Subcutaneous abdominal adipose tissue (tissue), 5 donors: ENCODE data around the gene UCMA.
"Not testable (repeated sequence)": the region's sequence is repeated elsewhere in the genome, so short reads cannot be mapped to it uniquely, and the experiment has no call there.

Experiments
- H3K27ac ChIP-seq: one replicate; pipeline ENCODE4 v1.7.0; 2013; ENCODE audit warnings: low read depth, mild to moderate bottlenecking, inconsistent platforms, low read length, moderate library complexity
- H3K27me3 ChIP-seq, 5 donors: one replicate each; pipeline ENCODE4 v1.7.0; 2013; ENCODE audit warnings: low read length in 5 of 5, inconsistent platforms in 1 of 5; ENCODE audit not compliant: control insufficient read depth in 5 of 5, insufficient read depth in 4 of 5
- H3K36me3 ChIP-seq, 5 donors: one replicate each; pipeline ENCODE4 v1.7.0; 2013; ENCODE audit warnings: low read length in 5 of 5; ENCODE audit not compliant: control insufficient read depth in 5 of 5, insufficient read depth in 5 of 5
- H3K4me1 ChIP-seq, 5 donors: one replicate each; pipeline ENCODE4 v1.7.0; 2013; ENCODE audit warnings: low read length in 5 of 5, mild to moderate bottlenecking in 3 of 5, moderate library complexity in 1 of 5; ENCODE audit not compliant: control insufficient read depth in 5 of 5, insufficient read depth in 5 of 5
- H3K4me3 ChIP-seq, 5 donors: one replicate each; pipeline ENCODE4 v1.7.0; 2013; ENCODE audit warnings: low read length in 5 of 5, low read depth in 1 of 5
- H3K9ac ChIP-seq, 5 donors: one replicate each; pipeline ENCODE4 v1.7.0; 2013; ENCODE audit warnings: low read length in 5 of 5, mild to moderate bottlenecking in 4 of 5, moderate library complexity in 3 of 5
- H3K9me3 ChIP-seq, 5 donors: one replicate each; pipeline ENCODE4 v1.7.0; 2013; ENCODE audit warnings: low read length in 5 of 5; ENCODE audit not compliant: control insufficient read depth in 5 of 5
- donor health status: healthy.
- donor health status: healthy.
- donor health status: healthy.
- donor health status: healthy.
- donor health status: healthy.

The UCMA gene

DNA sequence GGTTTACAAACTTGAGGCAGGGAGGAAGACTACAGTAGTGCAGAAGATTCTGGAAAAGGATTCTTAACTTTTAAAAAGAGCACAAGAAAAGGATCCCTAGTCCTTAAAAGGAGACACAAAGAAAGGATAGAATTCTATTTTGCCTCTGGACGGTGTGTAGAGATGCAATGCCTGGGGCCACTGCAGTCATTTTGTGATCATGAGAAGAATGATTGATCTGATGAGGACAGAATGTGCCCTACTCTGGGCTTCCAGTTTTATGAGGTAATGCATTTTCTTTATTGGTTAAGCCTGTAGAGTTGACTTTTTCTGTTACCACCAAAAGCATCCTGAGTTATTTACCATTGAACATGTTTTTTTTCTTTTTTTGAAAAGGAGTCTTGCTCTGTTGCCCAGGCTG, 28.3 kb upstream of the UCMA start:
- Histone ChIP-seq H3K4me3 (no peak overlapping the region), H3K27me3 (peaks cover 0 to 5% (median 0%) of the 10 kb centered on the region in 5 donors)

DNA sequence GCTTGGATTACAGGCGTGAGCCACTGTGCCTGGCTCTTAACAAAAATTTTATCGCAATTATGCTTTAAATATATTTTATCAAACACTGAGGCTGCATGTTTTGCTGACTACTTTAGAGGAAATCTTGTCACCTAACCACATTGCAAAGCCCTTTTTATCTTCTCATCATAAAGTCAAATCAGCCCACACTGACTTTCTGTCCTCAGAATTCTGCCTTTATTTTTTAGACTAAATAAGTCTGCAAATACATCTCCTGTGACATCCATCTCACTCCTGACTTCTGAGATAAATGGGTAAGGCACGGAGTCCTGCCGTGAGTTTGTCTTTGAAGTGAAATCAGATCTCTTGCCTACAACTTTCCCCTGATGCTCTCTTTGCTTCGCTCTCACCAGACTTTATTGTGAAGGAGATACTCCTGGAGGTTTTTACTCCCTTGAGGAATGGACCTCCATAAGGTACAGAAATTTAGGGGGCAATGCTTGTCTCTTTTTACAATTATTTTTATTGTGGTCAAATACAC, 23.5 kb upstream of the UCMA start:
- no peaks in the 10 kb centered on the region for H3K36me3 ChIP-seq
- H3K9ac ChIP-seq: no peak overlapping the region
- H3K27ac ChIP-seq: no peak overlapping the region
- H3K27me3 ChIP-seq: no peaks in the 10 kb centered on the region
- H3K4me3 ChIP-seq: no peak overlapping the region
- H3K9me3 ChIP-seq: no peaks in the 10 kb centered on the region
- H3K4me1 ChIP-seq: no peaks in the 10 kb centered on the region

More for the DNA sequence above, 28.3 kb upstream of the UCMA start:
- Histone ChIP-seq H3K36me3 (no peaks in the 10 kb centered on the region), H3K4me1 (no peaks in the 10 kb centered on the region), H3K27ac (no peak overlapping the region), H3K9ac (no peak overlapping the region), H3K9me3 (no peaks in the 10 kb centered on the region)

DNA sequence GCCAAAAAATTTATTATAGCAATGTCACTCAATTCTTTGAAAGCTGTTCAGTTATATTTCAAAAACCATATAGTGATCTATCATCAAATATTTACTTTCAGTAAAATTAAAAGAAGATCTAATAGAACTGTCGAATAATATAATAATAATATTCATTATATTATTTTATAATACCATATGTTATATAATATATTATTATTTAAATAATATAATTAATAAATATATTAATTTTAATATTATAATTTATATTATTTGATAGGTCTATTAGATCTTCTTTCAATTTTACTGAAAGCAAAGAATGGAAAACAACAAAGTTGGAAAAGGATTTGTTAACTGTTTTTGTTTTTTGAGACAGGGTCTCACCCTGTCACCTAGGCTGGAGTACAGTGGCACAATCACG, 22.5 kb upstream of the UCMA start:
- Histone ChIP-seq H3K27me3 (no peaks in the 10 kb centered on the region), H3K27ac (no peak overlapping the region), H3K4me3 (no peak overlapping the region), H3K9ac (no peak overlapping the region), H3K9me3 (no peaks in the 10 kb centered on the region), H3K36me3 (no peaks in the 10 kb centered on the region), H3K4me1 (peaks cover 0 to 3% (median 0%) of the 10 kb centered on the region in 5 donors)

DNA sequence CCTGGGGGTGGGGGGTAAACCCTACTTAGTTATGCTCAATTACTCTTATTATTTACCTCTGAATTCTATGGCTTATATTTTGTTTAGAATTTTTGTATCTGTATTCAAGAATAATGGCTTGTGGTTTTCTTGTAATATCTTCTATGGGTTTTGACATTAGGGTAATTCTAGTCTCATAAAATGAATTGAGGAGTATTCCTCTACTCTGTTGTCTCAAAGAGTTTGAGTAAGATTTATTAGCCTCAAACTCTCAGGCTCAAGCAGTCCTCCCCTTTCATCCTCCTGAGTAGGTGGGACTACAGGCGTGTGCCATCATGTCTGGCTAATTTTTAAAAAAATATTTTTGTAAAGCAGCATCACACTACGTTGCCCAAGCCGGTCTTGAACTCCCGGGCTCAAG, 19.6 kb upstream of the UCMA start:
- Histone ChIP-seq H3K9ac (no peak overlapping the region), H3K27ac (no peak overlapping the region), H3K4me3 (no peak overlapping the region), H3K36me3 (no peaks in the 10 kb centered on the region), H3K9me3 (no peaks in the 10 kb centered on the region), H3K4me1 (peaks cover 0 to 3% (median 0%) of the 10 kb centered on the region in 5 donors), H3K27me3 (no peaks in the 10 kb centered on the region)

DNA sequence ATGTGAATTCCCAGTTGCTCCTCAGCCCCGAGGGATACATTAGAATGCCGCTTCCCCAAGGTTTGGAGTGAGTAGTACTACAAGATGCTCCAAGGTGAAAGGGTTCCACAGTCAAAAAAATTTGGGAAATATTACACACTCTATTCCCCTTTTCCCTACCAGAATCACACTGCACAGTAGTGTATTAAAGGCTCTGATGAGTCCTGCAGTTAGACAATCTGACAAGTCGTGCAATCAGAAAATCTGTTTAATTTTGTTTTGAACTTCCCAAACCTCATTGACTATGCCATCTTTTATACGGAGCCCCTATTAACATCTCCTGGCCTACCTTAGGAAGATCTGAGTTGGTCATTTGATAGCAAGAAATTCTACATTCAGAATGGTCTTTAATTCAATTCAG, 13.6 kb upstream of the UCMA start:
- Histone ChIP-seq H3K36me3 (no peaks in the 10 kb centered on the region), H3K27ac (no peak overlapping the region), H3K4me1 (peaks cover 0 to 3% (median 0%) of the 10 kb centered on the region in 5 donors), H3K27me3 (no peaks in the 10 kb centered on the region), H3K4me3 (no peak overlapping the region), H3K9me3 (no peaks in the 10 kb centered on the region), H3K9ac (no peak overlapping the region)

DNA sequence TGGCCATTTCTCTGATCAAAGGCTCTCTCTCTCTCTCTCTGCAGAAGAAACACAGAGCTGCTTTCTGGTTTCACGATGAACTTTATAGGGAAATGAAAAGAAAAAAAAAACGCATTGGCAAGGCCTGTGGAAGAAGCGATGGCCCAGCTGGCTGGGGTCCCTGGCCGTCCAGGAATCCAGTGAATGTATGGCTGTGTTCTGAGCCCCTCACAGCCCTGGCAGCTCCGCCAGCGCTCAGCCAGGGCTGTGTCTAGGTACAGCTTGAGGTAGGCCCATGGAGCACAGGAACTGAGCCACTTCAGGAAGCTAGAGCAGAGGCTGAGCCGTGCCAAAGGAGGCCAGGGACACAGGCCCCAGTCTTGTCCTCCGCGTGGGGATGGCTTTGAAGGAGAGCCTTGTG, 13.1 kb upstream of the UCMA start:
- H3K27ac ChIP-seq: no peak overlapping the region
- H3K36me3 ChIP-seq: no peaks in the 10 kb centered on the region
- peaks cover 0 to 2% (median 0%) of the 10 kb centered on the region in 5 donors for H3K4me1 ChIP-seq
- no peak overlapping the region for H3K9ac ChIP-seq
- no peak overlapping the region for H3K4me3 ChIP-seq
- H3K9me3 ChIP-seq: no peaks in the 10 kb centered on the region
- no peaks in the 10 kb centered on the region for H3K27me3 ChIP-seq

DNA sequence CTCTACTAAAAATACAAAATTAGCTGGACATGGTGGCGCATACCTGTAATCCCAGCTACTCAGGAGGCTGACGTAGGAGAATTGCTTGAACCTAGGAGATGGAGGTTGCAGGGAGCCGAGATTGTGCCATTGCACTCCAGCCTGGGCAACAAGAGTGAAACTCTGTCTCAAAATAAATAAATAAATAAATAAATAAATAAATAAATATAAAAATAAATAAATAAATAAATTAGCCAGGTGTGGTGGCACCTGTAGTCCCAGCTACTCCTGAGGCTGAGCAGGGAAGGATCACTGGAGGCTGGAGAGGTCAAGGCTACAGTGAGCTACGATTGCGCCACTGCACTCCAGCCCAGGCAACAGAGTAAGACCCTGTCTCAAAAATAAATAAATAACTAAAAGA, 8.1 kb upstream of the UCMA start:
- H3K9me3 ChIP-seq, H3K9ac ChIP-seq, H3K36me3 ChIP-seq, H3K27me3 ChIP-seq, H3K27ac ChIP-seq, H3K4me3 ChIP-seq, H3K4me1 ChIP-seq: not testable (repeated sequence)

DNA sequence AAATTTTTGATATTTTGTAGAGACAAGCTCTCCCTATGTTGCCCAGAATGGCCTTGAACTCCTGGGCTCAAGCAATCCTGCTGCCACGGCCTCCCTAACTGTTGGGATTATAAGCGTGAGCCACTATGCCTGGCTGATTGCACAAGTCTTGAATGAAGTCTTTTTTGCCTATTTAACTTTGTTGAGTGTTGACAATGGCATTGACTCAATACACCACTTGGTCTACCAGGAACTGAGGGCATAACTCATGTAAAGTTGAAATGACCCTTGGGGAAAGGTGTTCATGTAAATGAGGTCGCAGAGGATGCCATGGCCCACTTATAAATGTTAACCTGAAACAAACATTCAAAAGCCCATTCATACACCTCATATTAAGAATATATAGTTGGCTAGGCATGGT, 7.4 kb upstream of the UCMA start:
- Histone ChIP-seq H3K27me3 (no peaks in the 10 kb centered on the region), H3K36me3 (no peaks in the 10 kb centered on the region), H3K4me1 (no peaks in the 10 kb centered on the region), H3K27ac (no peak overlapping the region), H3K9ac (no peak overlapping the region), H3K9me3 (no peaks in the 10 kb centered on the region), H3K4me3 (no peak overlapping the region)

DNA sequence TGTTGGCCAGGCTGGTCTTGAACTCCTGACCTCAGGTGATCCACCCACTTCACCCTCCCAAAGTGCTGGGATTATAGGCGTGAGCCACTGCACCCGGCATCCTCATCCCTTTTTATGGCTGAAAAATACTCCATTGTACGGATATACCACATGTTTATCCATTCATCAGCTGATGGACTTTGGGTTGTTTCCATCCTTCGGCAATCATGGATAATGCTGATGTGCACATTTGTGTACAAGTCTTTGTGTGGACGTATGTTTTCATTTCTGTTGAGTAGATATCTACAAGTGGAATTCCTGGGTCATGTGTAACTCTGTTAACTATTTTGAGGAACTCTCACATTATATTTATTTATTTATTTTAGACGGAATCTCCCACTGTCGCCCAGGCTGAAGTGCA, 5.7 kb upstream of the UCMA start:
- no peak overlapping the region for H3K9ac ChIP-seq
- H3K9me3 ChIP-seq: no peaks in the 10 kb centered on the region
- no peak overlapping the region for H3K4me3 ChIP-seq
- no peak overlapping the region for H3K27ac ChIP-seq
- no peaks in the 10 kb centered on the region for H3K4me1 ChIP-seq
- no peaks in the 10 kb centered on the region for H3K36me3 ChIP-seq
- H3K27me3 ChIP-seq: no peaks in the 10 kb centered on the region

DNA sequence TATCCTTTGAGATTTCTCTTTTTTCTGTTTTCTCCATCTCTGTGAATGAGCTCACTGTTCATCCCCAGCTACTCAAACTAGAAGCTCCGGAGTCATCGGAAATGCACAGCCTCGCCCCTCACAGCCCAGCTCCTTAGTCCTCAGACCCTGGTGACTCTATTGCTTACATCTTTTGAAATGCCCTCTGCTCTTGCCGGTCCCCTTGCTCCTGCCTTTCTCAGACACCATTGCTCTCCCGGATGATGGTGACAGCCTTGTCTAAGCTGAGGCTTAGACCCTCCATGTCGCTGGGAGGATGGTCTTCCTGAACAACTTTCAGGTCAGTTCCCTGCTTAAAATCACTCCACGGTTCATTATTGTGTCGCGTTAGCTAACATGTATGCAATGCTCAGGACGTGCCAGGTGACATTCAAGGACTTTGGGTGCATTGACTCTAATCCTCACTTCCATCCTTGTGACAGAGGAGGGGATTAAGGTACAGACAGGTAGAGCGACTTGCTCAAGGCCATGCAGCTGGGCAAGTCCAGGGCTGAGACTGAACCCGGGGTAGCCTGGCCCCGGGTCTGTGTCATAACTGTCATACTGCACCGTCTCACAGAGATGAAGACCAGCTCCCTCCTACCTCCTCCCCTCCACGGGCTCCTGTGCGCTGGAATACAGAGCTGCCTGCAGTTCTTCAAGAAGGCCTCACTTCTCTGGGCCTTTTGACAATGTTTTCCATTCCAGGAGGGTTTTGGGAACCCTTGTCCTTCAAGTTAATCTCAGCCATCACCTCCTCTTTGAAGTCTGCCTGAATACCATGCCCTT, 4.3 kb upstream of the UCMA start:
- Histone ChIP-seq H3K9ac (no peak overlapping the region), H3K4me3 (no peak overlapping the region), H3K36me3 (no peaks in the 10 kb centered on the region)

More for the DNA sequence above, 4.3 kb upstream of the UCMA start:
- Histone ChIP-seq H3K27me3 (peaks cover 2 to 12% (median 8%) of the 10 kb centered on the region in 5 donors), H3K27ac (no peak overlapping the region), H3K4me1 (no peaks in the 10 kb centered on the region), H3K9me3 (no peaks in the 10 kb centered on the region)
